GM23338 (cell line): ENCODE results near the gene ACAD11. TPM values are rescaled to one million over a fixed set of nuclear protein-coding genes. Genes with fewer than 3 reads are reported as not detected.

Experiments used
- ATAC-seq: fragments of 200-7000 bp; cut with Tn5 transposase; 3 replicates; pipeline ENCODE4 v1.9.1; 2020
- DNase-seq: peaks from one replicate; pipeline ENCODE4 v3.0.0-alpha.2; 2015; ENCODE audit warnings: low spot score
- H2AFZ ChIP-seq: fragments of 200-600 bp; sonication (generic); 2 replicates; pipeline ENCODE4 v1.8.0; 2016; ENCODE audit warnings: antibody characterized with exemption, mild to moderate bottlenecking, moderate library complexity
- H3F3A ChIP-seq: fragments of 200-600 bp; sonication (generic); replicated peaks from 2 replicates; pipeline ENCODE4 v1.8.0; 2017; ENCODE audit warnings: antibody characterized with exemption, mixed run types, low read depth
- H3K27ac ChIP-seq: fragments of 200-600 bp; sonication (generic); 2 replicates; pipeline ENCODE4 v1.6.1; 2016; ENCODE audit warnings: low read depth
- H3K27me3 ChIP-seq: fragments of 200-600 bp; sonication (generic); 2 replicates; pipeline ENCODE4 v1.8.0; 2016; ENCODE audit warnings: mild to moderate bottlenecking, mixed run types, moderate library complexity; ENCODE audit not compliant: insufficient read depth
- H3K36me3 ChIP-seq: fragments of 200-600 bp; sonication (generic); 2 replicates; pipeline ENCODE4 v1.8.0; 2016; ENCODE audit warnings: mild to moderate bottlenecking; ENCODE audit not compliant: insufficient read depth
- H3K4me1 ChIP-seq: fragments of 200-600 bp; sonication (generic); 2 replicates; pipeline ENCODE4 v1.8.0; 2016; ENCODE audit warnings: mild to moderate bottlenecking, moderate library complexity; ENCODE audit not compliant: insufficient read depth
- H3K4me2 ChIP-seq: fragments of 200-600 bp; sonication (generic); 2 replicates; pipeline ENCODE4 v1.7.1; 2017; ENCODE audit warnings: mixed run types
- H3K4me3 ChIP-seq: fragments of 200-600 bp; sonication (generic); 2 replicates; pipeline ENCODE4 v1.6.1; 2016; ENCODE audit warnings: mixed run types
- H3K79me2 ChIP-seq: fragments of 200-600 bp; sonication (generic); replicated peaks from 2 replicates; pipeline ENCODE4 v1.8.0; 2017; ENCODE audit warnings: mild to moderate bottlenecking; ENCODE audit not compliant: insufficient read depth
- H3K9me2 ChIP-seq: fragments of 200-600 bp; sonication (generic); 2 replicates; pipeline ENCODE4 v1.8.0; 2017; ENCODE audit not compliant: insufficient read depth
- H4K20me1 ChIP-seq: fragments of 200-600 bp; sonication (generic); replicated peaks from 2 replicates; pipeline ENCODE4 v1.8.0; 2017; ENCODE audit warnings: mild to moderate bottlenecking; ENCODE audit not compliant: insufficient read depth
- H3K27ac Mint-ChIP-seq: 2 replicates; pipeline ENCODE4 v1.8.0; 2020; ENCODE audit warnings: inconsistent platforms, mild to moderate bottlenecking, moderate library complexity, mixed read lengths
- H3K27me3 Mint-ChIP-seq: 3 replicates; pipeline ENCODE4 v1.8.0; 2022; ENCODE audit warnings: low read depth, mild to moderate bottlenecking, moderate library complexity, mixed read lengths, inconsistent platforms; ENCODE audit not compliant: insufficient read depth, poor library complexity
- H3K36me3 Mint-ChIP-seq: 3 replicates; pipeline ENCODE4 v1.8.0; 2021; ENCODE audit warnings: low read depth, mild to moderate bottlenecking, inconsistent platforms, moderate library complexity, mixed read lengths
- H3K4me1 Mint-ChIP-seq: 3 replicates; pipeline ENCODE4 v1.8.0; 2020; ENCODE audit warnings: mild to moderate bottlenecking, inconsistent platforms, mixed read lengths
- H3K4me3 Mint-ChIP-seq: 3 replicates; pipeline ENCODE4 v1.8.0; 2021; ENCODE audit warnings: moderate library complexity, mild to moderate bottlenecking, inconsistent platforms, mixed read lengths
- H3K9me3 Mint-ChIP-seq: 3 replicates; pipeline ENCODE4 v1.8.0; 2020; ENCODE audit warnings: moderate library complexity, mild to moderate bottlenecking, inconsistent platforms, mixed read lengths
- CREB1 ChIP-seq: fragments of 250-450 bp; sonication (Bioruptor Pico); IDR thresholded peaks from 2 replicates; pipeline ENCODE4 v1.5.0; 2020; ENCODE audit warnings: low read depth, mild to moderate bottlenecking, moderate library complexity
- ETS1 ChIP-seq: IDR thresholded peaks from 2 replicates; pipeline ENCODE4 v1.6.1; 2016; ENCODE audit warnings: antibody characterized with exemption
- JUNB ChIP-seq: IDR thresholded peaks from one replicate; pipeline ENCODE4 v1.6.1; 2016; ENCODE audit warnings: antibody characterized with exemption; ENCODE audit not compliant: unreplicated experiment
- NANOG ChIP-seq: IDR thresholded peaks from 2 replicates; pipeline ENCODE4 v1.6.1; 2016; ENCODE audit warnings: antibody characterized with exemption, borderline replicate concordance
- STAT1 ChIP-seq: IDR thresholded peaks from one replicate; pipeline ENCODE4 v1.6.1; 2016; ENCODE audit warnings: antibody characterized with exemption; ENCODE audit not compliant: unreplicated experiment
- ZNF331 ChIP-seq: fragments of 250-450 bp; sonication (Bioruptor Pico); IDR thresholded peaks from 2 replicates; pipeline ENCODE4 v1.5.0; 2020; ENCODE audit warnings: low read depth, mild to moderate bottlenecking, moderate library complexity
- ZNF462 ChIP-seq: fragments of 250-450 bp; sonication (Bioruptor Pico); IDR thresholded peaks from 2 replicates; pipeline ENCODE4 v1.5.0; 2020; ENCODE audit warnings: mild to moderate bottlenecking, moderate library complexity
- polyA plus RNA-seq: library from polyadenylated mRNA; unstranded; fragments of >200 nt; fragmentation: Nextera tagmentation; extraction: Ambion mirVana; gene quantifications from 2 replicates; pipeline ENCODE4 v1.2.1, GENCODE V29; 2016
- total RNA-seq: library from RNA; depleted of rRNA; stranded (reverse); fragments of >200 nt; shearing (Covaris generic); gene quantifications from 2 replicates; pipeline ENCODE4 v1.2.3, GENCODE V29; 2014
- TF ChIP-seq, protein P1 (sequence below), 2 experiments: fragments of 200-600 bp in 1 of 2; sonication (generic) in 1 of 2; conservative IDR thresholded peaks; 2 replicates each; pipeline versions ENCODE4 v1.5.1 to v1.6.1; 2016 to 2017; ENCODE audit warnings: antibody characterized with exemption in 2 of 2, low read depth in 2 of 2, mild to moderate bottlenecking in 2 of 2, moderate library complexity in 1 of 2

ACAD11 gene
- total and polyA plus RNA-seq, 2 experiments from 2014 or later: 11.4 to 17.1 TPM

DNA sequence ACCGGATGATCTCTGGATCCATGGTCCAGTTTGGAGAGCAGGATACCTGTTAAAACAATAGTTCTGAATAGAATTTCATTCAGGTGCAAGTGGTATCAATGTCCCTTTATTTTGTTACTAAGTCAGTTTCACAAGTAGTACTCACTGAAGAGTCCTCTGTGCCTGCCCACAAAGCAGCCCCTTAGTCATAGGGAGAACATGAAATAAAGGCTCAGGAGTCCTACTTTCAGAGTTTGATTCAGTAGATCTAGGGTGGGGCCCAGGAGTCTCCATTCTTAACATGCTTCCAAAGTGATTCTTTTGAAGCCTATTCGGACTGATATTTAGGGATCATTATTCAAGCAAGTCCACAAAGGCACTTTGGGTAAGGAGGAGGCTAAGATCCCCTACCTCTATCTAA lies 142.3 kb downstream of the ACAD11 start (continued):
- no peak for TF ChIP-seq ZNF462
- TF ChIP-seq NANOG: no peak
- no peak for TF ChIP-seq ZNF331 (CRISPR knock-in tag)
- TF ChIP-seq JUNB: no peak

GRCh38 chr3:132513057-132513456 lies 146.6 kb downstream of the ACAD11 start:
- no peak for DNase-seq
- TF ChIP-seq ETS1: no peak
- TF ChIP-seq, protein P1, sequence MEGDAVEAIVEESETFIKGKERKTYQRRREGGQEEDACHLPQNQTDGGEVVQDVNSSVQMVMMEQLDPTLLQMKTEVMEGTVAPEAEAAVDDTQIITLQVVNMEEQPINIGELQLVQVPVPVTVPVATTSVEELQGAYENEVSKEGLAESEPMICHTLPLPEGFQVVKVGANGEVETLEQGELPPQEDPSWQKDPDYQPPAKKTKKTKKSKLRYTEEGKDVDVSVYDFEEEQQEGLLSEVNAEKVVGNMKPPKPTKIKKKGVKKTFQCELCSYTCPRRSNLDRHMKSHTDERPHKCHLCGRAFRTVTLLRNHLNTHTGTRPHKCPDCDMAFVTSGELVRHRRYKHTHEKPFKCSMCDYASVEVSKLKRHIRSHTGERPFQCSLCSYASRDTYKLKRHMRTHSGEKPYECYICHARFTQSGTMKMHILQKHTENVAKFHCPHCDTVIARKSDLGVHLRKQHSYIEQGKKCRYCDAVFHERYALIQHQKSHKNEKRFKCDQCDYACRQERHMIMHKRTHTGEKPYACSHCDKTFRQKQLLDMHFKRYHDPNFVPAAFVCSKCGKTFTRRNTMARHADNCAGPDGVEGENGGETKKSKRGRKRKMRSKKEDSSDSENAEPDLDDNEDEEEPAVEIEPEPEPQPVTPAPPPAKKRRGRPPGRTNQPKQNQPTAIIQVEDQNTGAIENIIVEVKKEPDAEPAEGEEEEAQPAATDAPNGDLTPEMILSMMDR (conservative IDR thresholded peaks at IDR 0.05; ENCODE audit: low read depth in 2 of 2): no peak
- TF ChIP-seq CREB1: no peak
- TF ChIP-seq STAT1: no peak
- no peak for TF ChIP-seq ZNF331 (CRISPR knock-in tag)
- TF ChIP-seq NANOG: no peak
- TF ChIP-seq JUNB: no peak

More at GRCh38 chr3:132513057-132513456, 146.6 kb downstream of the ACAD11 start:
- no peaks in the 10 kb centered on the region for H3K27me3 Mint-ChIP-seq
- H3K27ac Mint-ChIP-seq: peak overlapping the region; percentile 8; the same call in 1 of the 2 replicates
- no peak overlapping the region for H3K4me3 ChIP-seq
- no peaks in the 10 kb centered on the region for H3K4me1 ChIP-seq
- no peak overlapping the region for H2AFZ ChIP-seq
- H3F3A ChIP-seq: no peaks in the 10 kb centered on the region
- no peak for ATAC-seq
- peaks cover 37% of the 10 kb centered on the region; the same call in 1 of the 2 replicates for H3K36me3 ChIP-seq
- H3K27me3 ChIP-seq: no peaks in the 10 kb centered on the region
- H3K4me1 Mint-ChIP-seq: no peaks in the 10 kb centered on the region
- H3K27ac ChIP-seq: no peak overlapping the region
- no peak overlapping the region for H3K4me3 Mint-ChIP-seq
- peaks cover 34% of the 10 kb centered on the region for H3K36me3 Mint-ChIP-seq
- no peaks in the 10 kb centered on the region for H3K9me3 Mint-ChIP-seq
- H3K79me2 ChIP-seq: no peaks in the 10 kb centered on the region
- H3K4me2 ChIP-seq: no peak overlapping the region
- H4K20me1 ChIP-seq: no peaks in the 10 kb centered on the region; the same call in 1 of the 2 replicates
- no peaks in the 10 kb centered on the region for H3K9me2 ChIP-seq
